ENCODE results near the gene MCC. TPM values are rescaled to one million over a fixed set of nuclear protein-coding genes. Genes with fewer than 3 reads are reported as not detected.

Gene MCC
- total RNA-seq, 1 donor from 2014 or later, result 18.9 TPM

DNA sequence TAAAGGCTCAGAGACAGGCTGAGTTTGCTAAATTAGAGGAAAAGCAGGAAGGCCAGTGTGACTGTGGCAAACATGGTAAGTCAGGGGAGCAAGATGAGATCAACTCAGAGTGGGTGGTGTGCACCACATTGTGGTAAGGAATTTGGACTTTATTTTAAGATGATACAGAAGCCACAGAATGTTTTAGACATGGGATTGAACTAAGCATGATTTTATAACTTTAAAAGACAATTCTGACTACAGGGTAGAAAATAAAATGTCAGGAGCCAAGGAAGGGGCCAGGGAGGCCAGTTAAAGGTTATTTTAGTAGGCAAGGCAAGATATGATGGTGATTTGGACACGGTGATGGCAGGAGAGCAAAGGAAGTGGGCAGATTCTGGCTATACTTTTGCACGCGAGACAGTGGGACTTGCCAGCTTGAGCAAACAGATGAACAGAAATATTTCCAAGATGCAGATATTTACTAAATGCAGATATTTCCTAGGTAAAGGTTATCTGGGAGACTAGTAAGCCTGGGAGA lies 107.4 kb downstream of the MCC start:
- Mint-ChIP-seq H3K36me3 (ENCODE audit: insufficient read depth) (no peaks in the 10 kb centered on the region), H3K4me1 (ENCODE audit: low read depth) (peaks cover 8% of the 10 kb centered on the region), H3K27me3 (no peaks in the 10 kb centered on the region), H3K4me3 (ENCODE audit: low read depth) (no peak overlapping the region), H3K27ac (no peak overlapping the region), H3K9me3 (ENCODE audit: low read depth) (no peaks in the 10 kb centered on the region)
- TF ChIP-seq, protein P1, sequence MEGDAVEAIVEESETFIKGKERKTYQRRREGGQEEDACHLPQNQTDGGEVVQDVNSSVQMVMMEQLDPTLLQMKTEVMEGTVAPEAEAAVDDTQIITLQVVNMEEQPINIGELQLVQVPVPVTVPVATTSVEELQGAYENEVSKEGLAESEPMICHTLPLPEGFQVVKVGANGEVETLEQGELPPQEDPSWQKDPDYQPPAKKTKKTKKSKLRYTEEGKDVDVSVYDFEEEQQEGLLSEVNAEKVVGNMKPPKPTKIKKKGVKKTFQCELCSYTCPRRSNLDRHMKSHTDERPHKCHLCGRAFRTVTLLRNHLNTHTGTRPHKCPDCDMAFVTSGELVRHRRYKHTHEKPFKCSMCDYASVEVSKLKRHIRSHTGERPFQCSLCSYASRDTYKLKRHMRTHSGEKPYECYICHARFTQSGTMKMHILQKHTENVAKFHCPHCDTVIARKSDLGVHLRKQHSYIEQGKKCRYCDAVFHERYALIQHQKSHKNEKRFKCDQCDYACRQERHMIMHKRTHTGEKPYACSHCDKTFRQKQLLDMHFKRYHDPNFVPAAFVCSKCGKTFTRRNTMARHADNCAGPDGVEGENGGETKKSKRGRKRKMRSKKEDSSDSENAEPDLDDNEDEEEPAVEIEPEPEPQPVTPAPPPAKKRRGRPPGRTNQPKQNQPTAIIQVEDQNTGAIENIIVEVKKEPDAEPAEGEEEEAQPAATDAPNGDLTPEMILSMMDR (IDR thresholded peaks at IDR 0.05; ENCODE audit: unreplicated experiment), result no peak
- DNase-seq (ENCODE audit: low spot score, unreplicated experiment), result no peak

GRCh38 chr5:113379936-113380806 lies 108.1 kb downstream of the MCC start:
- Mint-ChIP-seq H3K27me3 (no peaks in the 10 kb centered on the region), H3K4me1 (ENCODE audit: low read depth) (peaks cover 8% of the 10 kb centered on the region), H3K36me3 (ENCODE audit: insufficient read depth) (peaks cover under 1% of the 10 kb centered on the region), H3K27ac (no peak overlapping the region), H3K4me3 (ENCODE audit: low read depth) (no peak overlapping the region), H3K9me3 (ENCODE audit: low read depth) (no peaks in the 10 kb centered on the region)
- TF ChIP-seq, protein P1 (IDR thresholded peaks at IDR 0.05; ENCODE audit: unreplicated experiment), result no peak
- DNase-seq (ENCODE audit: low spot score, unreplicated experiment), result no peak

DNA sequence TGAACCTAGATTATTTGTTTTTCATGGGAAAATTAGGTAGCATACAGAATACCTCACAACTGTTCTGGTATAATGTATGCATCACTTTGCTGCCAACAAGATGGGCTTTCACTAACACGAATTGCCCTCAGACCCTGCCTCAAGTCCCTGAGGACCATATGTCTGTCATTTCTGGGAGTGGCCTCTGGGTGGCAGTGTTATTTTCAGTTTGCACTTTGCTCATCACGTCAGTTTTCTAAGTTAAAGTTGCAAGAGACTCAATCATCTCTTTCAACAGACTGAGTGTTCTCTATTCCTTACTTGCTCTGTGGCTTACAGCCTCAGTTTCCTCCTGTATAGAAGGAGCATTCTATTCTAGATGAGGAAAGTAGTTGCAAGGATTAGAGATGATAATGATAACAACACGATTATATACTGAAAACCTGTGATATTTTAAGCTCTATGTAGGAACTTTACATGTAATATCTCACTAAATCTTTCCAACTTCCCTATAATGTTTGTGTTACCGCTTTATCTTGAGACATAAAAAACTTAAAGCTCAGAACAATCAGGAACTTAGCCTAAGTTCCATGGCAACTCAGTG lies 109.2 kb downstream of the MCC start:
- peaks cover 10% of the 10 kb centered on the region for H3K4me1 Mint-ChIP-seq (ENCODE audit: low read depth)
- TF ChIP-seq, protein P1 (IDR thresholded peaks at IDR 0.05; ENCODE audit: unreplicated experiment), result peak; percentile 79
- peaks cover 5% of the 10 kb centered on the region for H3K36me3 Mint-ChIP-seq (ENCODE audit: insufficient read depth)
- peak; percentile 31 for DNase-seq (ENCODE audit: low spot score, unreplicated experiment)
- H3K27ac Mint-ChIP-seq, result no peak overlapping the region
- no peaks in the 10 kb centered on the region for H3K27me3 Mint-ChIP-seq
- H3K4me3 Mint-ChIP-seq (ENCODE audit: low read depth), result no peak overlapping the region
- H3K9me3 Mint-ChIP-seq (ENCODE audit: low read depth), result no peaks in the 10 kb centered on the region

GRCh38 chr5:113378514-113378913 lies 109.7 kb downstream of the MCC start:
- H3K27me3 Mint-ChIP-seq, result no peaks in the 10 kb centered on the region
- H3K27ac Mint-ChIP-seq, result no peak overlapping the region
- H3K4me3 Mint-ChIP-seq (ENCODE audit: low read depth), result no peak overlapping the region
- no peaks in the 10 kb centered on the region for H3K9me3 Mint-ChIP-seq (ENCODE audit: low read depth)
- no peak for DNase-seq (ENCODE audit: low spot score, unreplicated experiment)
- TF ChIP-seq, protein P1 (IDR thresholded peaks at IDR 0.05; ENCODE audit: unreplicated experiment), result no peak
- H3K4me1 Mint-ChIP-seq (ENCODE audit: low read depth), result peaks cover 10% of the 10 kb centered on the region
- H3K36me3 Mint-ChIP-seq (ENCODE audit: insufficient read depth), result peaks cover 5% of the 10 kb centered on the region

- Mint-ChIP-seq H3K9me3 (ENCODE audit: low read depth) (no peaks in the 10 kb centered on the region), H3K4me1 (ENCODE audit: low read depth) (peaks cover 10% of the 10 kb centered on the region), H3K27ac (no peak overlapping the region), H3K36me3 (ENCODE audit: insufficient read depth) (peaks cover 5% of the 10 kb centered on the region), H3K27me3 (no peaks in the 10 kb centered on the region), H3K4me3 (ENCODE audit: low read depth) (no peak overlapping the region)
- TF ChIP-seq, protein P1 (IDR thresholded peaks at IDR 0.05; ENCODE audit: unreplicated experiment), result no peak
- no peak for DNase-seq (ENCODE audit: low spot score, unreplicated experiment)
Observed at GRCh38 chr5:113378081-113378480, 110.2 kb downstream of the MCC start.

Measured in progenitor cell of endocrine pancreas (in vitro differentiated cells).